ENCODE data around the gene TRAPPC6A. TPM values are rescaled to one million over a fixed set of nuclear protein-coding genes. Genes with fewer than 3 reads are reported as not detected.
A peak's percentile ranks its signal among the peaks of the same experiment; 100 is the strongest.

Gene TRAPPC6A
- total RNA-seq, result 10 to 100 TPM; 55.9 to 82.3 (median 71.8) TPM

GRCh38 chr19:45177817-45178261 is at the start of gene TRAPPC6A:
Gene TRAPPC6A, minus strand, starts transcription at chr19:45178237. Its CDS starts 19 bp downstream, at chr19:45178218.
- Histone ChIP-seq H3K36me3 (no peaks in the 10 kb centered on the region), H3K9me3 (no peaks in the 10 kb centered on the region), H3K4me3 (peak within 1 kb of the TSS; percentile 85), H3K27me3 (no peaks in the 10 kb centered on the region), H3K27ac (peak within 1 kb of the TSS; percentile 99), H3K4me1 (peaks cover 50% of the 10 kb centered on the region)
- TF ChIP-seq POLR2A (IDR thresholded peaks at IDR 0.05) (peak in 1 of 2 donors; percentile 75), POLR2AphosphoS5 (IDR thresholded peaks at IDR 0.05) (peak in 1 of 3 donors; percentile 4), CTCF (IDR thresholded peaks at IDR 0.05) (no peak), EP300 (IDR thresholded peaks at IDR 0.05) (no peak)
- no peak for DNase-seq (ENCODE audit: low spot score in 2 of 2)
- WGBS, result under 1% methylated on average over 35 of the region's 36 CpGs

GRCh38 chr19:45224645-45225044 is 46.6 kb upstream of the TRAPPC6A start:
- H3K27ac ChIP-seq, result no peak overlapping the region
- TF ChIP-seq POLR2AphosphoS5 (IDR thresholded peaks at IDR 0.05) (no peak), CTCF (IDR thresholded peaks at IDR 0.05) (no peak), POLR2A (IDR thresholded peaks at IDR 0.05) (no peak), EP300 (IDR thresholded peaks at IDR 0.05) (no peak)
- 64% methylated on average over 5 of the region's 11 CpGs for WGBS

GRCh38 chr19:45223879-45224278 is 45.8 kb upstream of the TRAPPC6A start:
- no peak overlapping the region for H3K27ac ChIP-seq

More at GRCh38 chr19:45224645-45225044, 46.6 kb upstream of the TRAPPC6A start:
- Histone ChIP-seq H3K4me3 (no peak overlapping the region), H3K27me3 (peaks cover 12% of the 10 kb centered on the region), H3K36me3 (no peaks in the 10 kb centered on the region), H3K9me3 (no peaks in the 10 kb centered on the region), H3K4me1 (no peaks in the 10 kb centered on the region)
- no peak for DNase-seq (ENCODE audit: low spot score in 2 of 2)

GRCh38 chr19:45222724-45223123 is 44.7 kb upstream of the TRAPPC6A start:
- no peaks in the 10 kb centered on the region for H3K36me3 ChIP-seq
- H3K4me3 ChIP-seq, result no peak overlapping the region
- peaks cover under 1% of the 10 kb centered on the region for H3K4me1 ChIP-seq
- no peak for DNase-seq (ENCODE audit: low spot score in 2 of 2)
- H3K27ac ChIP-seq, result no peak overlapping the region
- 88% methylated on average over 6 of the region's 6 CpGs for WGBS
- TF ChIP-seq CTCF (IDR thresholded peaks at IDR 0.05) (no peak), EP300 (IDR thresholded peaks at IDR 0.05) (no peak), POLR2AphosphoS5 (IDR thresholded peaks at IDR 0.05) (no peak), POLR2A (IDR thresholded peaks at IDR 0.05) (no peak)
- no peaks in the 10 kb centered on the region for H3K9me3 ChIP-seq
- H3K27me3 ChIP-seq, result peaks cover 20% of the 10 kb centered on the region

More at GRCh38 chr19:45223879-45224278, 45.8 kb upstream of the TRAPPC6A start:
- Histone ChIP-seq H3K27me3 (peaks cover 12% of the 10 kb centered on the region), H3K4me1 (no peaks in the 10 kb centered on the region), H3K4me3 (no peak overlapping the region), H3K9me3 (no peaks in the 10 kb centered on the region), H3K36me3 (no peaks in the 10 kb centered on the region)
- no peak for DNase-seq (ENCODE audit: low spot score in 2 of 2)
- TF ChIP-seq POLR2A (IDR thresholded peaks at IDR 0.05) (no peak), EP300 (IDR thresholded peaks at IDR 0.05) (no peak), CTCF (IDR thresholded peaks at IDR 0.05) (no peak), POLR2AphosphoS5 (IDR thresholded peaks at IDR 0.05) (no peak)
- WGBS, result 89% methylated on average over 5 of the region's 5 CpGs

GRCh38 chr19:45218911-45219743 is 41.1 kb upstream of the TRAPPC6A start:
- Histone ChIP-seq H3K36me3 (no peaks in the 10 kb centered on the region), H3K4me1 (peaks cover 19% of the 10 kb centered on the region), H3K27me3 (peaks cover 41% of the 10 kb centered on the region), H3K27ac (no peak overlapping the region), H3K4me3 (no peak overlapping the region), H3K9me3 (no peaks in the 10 kb centered on the region)
- 65% methylated on average over 18 of the region's 18 CpGs for WGBS
- TF ChIP-seq POLR2A (IDR thresholded peaks at IDR 0.05), result no peak
- TF ChIP-seq CTCF (IDR thresholded peaks at IDR 0.05), result no peak
- no peak for TF ChIP-seq POLR2AphosphoS5 (IDR thresholded peaks at IDR 0.05)
- no peak for TF ChIP-seq EP300 (IDR thresholded peaks at IDR 0.05)
- no peak for DNase-seq (ENCODE audit: low spot score in 2 of 2)

All from suprapubic skin (tissue), 4 donors.